Activated CD4-positive, alpha-beta T cell treated with anti-CD3 and anti-CD28 coated beads for 48 hours (primary cell): ENCODE results near the gene FGF11.

Source experiments
- DNase-seq: peaks from one replicate; pipeline ENCODE4 v3.0.0-alpha.2; 2020

The FGF11 gene

GRCh38 chr17:7408863-7409262 is 30.4 kb upstream of the FGF11 start:
- DNase-seq = no peak

GRCh38 chr17:7409716-7410115 is 29.6 kb upstream of the FGF11 start:
- DNase-seq = no peak

- DNase-seq = peak; percentile 17
These were observed 28.5 kb upstream of the FGF11 start for GRCh38 chr17:7410634-7411426.

GRCh38 chr17:7411427-7411750 is 27.9 kb upstream of the FGF11 start:
- DNase-seq = no peak

GRCh38 chr17:7413346-7413985 is 25.8 kb upstream of the FGF11 start:
- DNase-seq = no peak

GRCh38 chr17:7414837-7415236 is 24.5 kb upstream of the FGF11 start:
- DNase-seq = no peak

DNA sequence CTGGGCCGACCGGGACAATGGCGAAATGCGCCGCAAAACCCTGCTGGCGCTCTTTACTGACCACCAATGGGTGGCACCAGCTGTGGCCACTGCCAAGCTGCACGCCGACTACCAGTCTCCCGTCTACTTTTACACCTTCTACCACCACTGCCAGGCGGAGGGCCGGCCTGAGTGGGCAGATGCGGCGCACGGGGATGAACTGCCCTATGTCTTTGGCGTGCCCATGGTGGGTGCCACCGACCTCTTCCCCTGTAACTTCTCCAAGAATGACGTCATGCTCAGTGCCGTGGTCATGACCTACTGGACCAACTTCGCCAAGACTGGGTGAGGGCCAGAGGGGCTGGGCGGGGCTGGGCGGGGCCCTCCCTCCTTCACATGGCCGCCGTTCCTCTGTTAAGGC is 23.5 kb upstream of the FGF11 start:
- no peak for DNase-seq

DNA sequence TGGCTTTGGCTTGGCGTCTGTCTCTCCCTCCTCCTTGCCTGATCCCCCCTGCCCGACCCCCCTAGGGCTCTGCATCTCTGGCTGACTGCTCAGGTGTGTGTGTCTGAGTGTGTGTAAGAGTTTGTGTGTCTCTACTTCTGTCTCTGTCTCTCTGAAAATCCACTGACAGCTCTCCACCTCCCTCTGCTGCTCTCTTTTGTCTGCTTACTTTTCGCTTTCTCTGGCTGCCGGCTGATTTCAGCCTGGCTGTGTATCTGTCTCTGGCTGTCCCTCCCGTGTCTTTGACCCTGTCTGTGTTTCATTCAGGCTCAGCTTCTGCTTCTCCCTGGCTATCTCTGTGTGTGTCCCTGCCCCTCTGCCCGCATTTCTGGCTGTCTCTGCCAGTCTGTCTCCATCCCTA is 23.0 kb upstream of the FGF11 start:
- DNase-seq = no peak

GRCh38 chr17:7417056-7417655 is 22.2 kb upstream of the FGF11 start:
- no peak for DNase-seq

GRCh38 chr17:7418472-7419152 is 20.7 kb upstream of the FGF11 start:
- DNase-seq = no peak

- DNase-seq = no peak
These were observed 19.3 kb upstream of the FGF11 start, which contains the start of gene SPEM1 for GRCh38 chr17:7419819-7420610. Gene SPEM1, plus strand, starts transcription at chr17:7420324. Its CDS starts 61 bp downstream, at chr17:7420385.

DNA sequence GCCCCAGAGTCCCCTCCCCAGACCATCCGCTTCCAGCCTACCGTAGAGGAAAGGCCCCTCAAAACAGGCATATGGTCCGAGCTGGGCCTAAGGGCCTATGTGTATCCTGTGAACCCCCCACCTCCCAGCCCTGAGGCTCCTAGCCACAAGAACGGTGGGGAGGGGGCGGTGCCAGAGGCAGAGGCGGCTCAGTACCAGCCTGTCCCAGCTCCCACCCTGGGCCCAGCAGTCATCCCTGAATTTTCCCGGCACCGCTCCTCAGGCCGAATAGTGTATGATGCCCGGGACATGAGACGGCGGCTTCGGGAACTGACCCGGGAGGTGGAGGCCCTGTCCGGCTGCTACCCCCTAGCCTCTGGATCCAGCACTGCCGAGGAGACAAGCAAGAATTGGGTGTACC is 18.1 kb upstream of the FGF11 start:
- DNase-seq = no peak

GRCh38 chr17:7423679-7424078 is 15.6 kb upstream of the FGF11 start:
- DNase-seq = no peak

- DNase-seq = no peak
These were observed 14.0 kb upstream of the FGF11 start, which contains the start of gene SPEM2 for GRCh38 chr17:7425316-7425715. Gene SPEM2, plus strand, starts transcription at chr17:7425616. Its CDS starts 73 bp downstream, at chr17:7425689.

- no peak for DNase-seq
These were observed 13.6 kb upstream of the FGF11 start for GRCh38 chr17:7425756-7426155.

DNA sequence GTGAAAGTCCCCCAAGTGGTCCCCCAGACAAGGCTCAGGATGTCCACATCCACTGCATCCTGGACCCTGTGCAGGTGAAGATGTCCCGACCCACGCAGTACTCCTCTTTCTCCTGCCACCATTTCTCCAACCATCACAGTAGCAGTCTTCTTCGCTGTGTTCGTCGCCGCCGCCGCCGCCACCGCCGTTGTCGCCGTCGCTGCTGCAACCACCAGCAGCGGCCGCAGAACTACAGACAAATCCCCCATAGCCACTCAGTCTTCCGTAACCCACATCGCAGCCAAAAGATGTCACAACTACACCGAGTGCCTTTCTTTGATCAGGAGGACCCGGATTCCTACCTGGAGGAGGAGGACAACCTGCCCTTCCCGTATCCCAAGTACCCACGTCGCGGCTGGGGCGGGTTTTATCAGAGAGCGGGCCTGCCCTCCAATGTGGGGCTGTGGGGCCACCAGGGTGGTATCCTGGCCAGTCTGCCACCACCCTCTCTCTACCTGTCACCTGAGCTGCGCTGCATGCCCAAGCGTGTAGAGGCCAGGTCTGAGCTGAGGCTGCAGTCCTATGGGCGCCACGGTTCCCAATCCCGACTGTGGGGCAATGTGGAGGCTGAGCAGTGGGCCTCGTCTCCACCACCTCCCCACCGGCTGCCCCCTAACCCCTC is 13.0 kb upstream of the FGF11 start:
- DNase-seq = no peak

- no peak for DNase-seq
These were observed 12.3 kb upstream of the FGF11 start for GRCh38 chr17:7426896-7427489.

DNA sequence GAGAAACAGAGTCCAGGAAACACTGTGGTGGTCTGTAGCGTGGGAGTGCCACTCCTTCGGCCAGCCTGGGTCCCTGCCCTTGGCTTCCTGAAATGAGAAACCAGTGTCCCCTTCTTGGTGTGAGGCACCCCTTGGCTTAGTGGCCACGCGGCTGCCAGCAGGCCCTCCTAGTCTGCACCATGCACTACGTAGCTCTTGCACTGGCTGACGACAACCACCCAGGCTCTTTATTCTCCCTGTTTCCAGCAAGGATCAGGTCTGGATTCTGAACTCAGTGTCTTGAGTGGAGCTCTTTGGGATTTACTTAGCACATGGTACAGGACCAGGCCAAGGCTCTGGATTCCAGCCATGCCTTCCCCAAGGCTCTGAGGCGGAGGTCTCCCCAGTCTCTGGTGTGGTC is 11.8 kb upstream of the FGF11 start:
- DNase-seq = no peak

GRCh38 chr17:7428557-7428956 is 10.8 kb upstream of the FGF11 start, which contains the start of gene SPEM3:
Gene SPEM3, plus strand, starts transcription at chr17:7428857. Its CDS starts 46 bp downstream, at chr17:7428903.
- no peak for DNase-seq

- no peak for DNase-seq
These were observed 9.6 kb upstream of the FGF11 start for GRCh38 chr17:7429722-7430121.

- no peak for DNase-seq
These were observed 8.1 kb upstream of the FGF11 start for GRCh38 chr17:7431231-7431630.

- no peak for DNase-seq
These were observed 7.0 kb upstream of the FGF11 start for GRCh38 chr17:7432296-7432695.
